ENCODE results near the gene METAP1. TPM values are rescaled to one million over a fixed set of nuclear protein-coding genes. Genes with fewer than 3 reads are reported as not detected.

METAP1 gene
- total RNA-seq, 1 experiment from 2014 or later = 112 TPM

DNA sequence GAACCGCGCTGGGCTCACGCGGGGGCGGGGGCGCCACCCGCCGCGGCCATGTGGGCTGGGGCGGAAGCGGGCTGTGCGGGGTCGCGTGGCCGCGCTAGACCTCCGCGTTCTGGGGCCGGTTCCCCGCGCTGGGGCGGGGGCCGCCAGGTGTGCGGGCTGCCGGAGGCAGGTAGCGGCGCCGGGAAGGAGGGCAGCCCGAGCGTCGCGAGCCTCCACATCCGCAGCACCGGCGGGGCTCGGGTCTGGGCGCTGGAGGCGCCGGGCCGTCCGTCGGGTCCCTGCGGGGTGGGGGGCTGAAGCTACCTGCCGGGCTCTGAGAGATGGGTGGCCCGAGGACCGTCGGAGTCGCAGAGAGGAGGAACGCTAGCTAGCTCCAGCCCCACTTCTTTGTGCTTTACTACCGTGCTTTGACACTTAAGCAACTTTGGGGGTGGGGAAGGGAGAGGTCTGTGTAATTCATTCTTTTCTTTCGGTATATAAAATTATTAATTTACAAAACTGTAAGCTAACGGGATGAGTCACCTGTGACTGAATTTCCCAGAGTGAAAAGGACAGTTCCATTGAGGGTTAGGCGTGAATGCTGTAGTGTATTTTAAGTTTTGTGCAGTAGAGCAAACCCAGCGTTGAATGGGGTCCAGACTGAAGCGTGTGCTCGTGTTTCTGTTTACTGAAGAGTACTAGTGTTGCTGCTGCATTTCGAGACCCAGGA, 689 bp downstream of the METAP1 start:
- no peaks in the 10 kb centered on the region for H3K9me2 ChIP-seq (ENCODE audit: insufficient read depth)
- ChIA-PET CTCF (interaction anchor here (1.2 to 2.4 kb wide), 3 partner anchors 9 to 68 kb away, joined by 3 to 25 read pairs (median 4); partner anchors contain the start of gene EIF4E), POLR2A (interaction anchor here (0.5 kb wide), 1 partner anchor 369 kb away, joined by 4 read pairs; no protein-coding TSS in a partner anchor), RAD21 (ENCODE audit: low non-redundant PET in 1 of 2, low total read pairs in 2 of 2, uncharacterized antibody in 2 of 2, unreplicated experiment in 2 of 2) (no interaction called here)
- no TSS peak for BruUV-seq (replicated peaks)
- TF ChIP-seq, protein P1, sequence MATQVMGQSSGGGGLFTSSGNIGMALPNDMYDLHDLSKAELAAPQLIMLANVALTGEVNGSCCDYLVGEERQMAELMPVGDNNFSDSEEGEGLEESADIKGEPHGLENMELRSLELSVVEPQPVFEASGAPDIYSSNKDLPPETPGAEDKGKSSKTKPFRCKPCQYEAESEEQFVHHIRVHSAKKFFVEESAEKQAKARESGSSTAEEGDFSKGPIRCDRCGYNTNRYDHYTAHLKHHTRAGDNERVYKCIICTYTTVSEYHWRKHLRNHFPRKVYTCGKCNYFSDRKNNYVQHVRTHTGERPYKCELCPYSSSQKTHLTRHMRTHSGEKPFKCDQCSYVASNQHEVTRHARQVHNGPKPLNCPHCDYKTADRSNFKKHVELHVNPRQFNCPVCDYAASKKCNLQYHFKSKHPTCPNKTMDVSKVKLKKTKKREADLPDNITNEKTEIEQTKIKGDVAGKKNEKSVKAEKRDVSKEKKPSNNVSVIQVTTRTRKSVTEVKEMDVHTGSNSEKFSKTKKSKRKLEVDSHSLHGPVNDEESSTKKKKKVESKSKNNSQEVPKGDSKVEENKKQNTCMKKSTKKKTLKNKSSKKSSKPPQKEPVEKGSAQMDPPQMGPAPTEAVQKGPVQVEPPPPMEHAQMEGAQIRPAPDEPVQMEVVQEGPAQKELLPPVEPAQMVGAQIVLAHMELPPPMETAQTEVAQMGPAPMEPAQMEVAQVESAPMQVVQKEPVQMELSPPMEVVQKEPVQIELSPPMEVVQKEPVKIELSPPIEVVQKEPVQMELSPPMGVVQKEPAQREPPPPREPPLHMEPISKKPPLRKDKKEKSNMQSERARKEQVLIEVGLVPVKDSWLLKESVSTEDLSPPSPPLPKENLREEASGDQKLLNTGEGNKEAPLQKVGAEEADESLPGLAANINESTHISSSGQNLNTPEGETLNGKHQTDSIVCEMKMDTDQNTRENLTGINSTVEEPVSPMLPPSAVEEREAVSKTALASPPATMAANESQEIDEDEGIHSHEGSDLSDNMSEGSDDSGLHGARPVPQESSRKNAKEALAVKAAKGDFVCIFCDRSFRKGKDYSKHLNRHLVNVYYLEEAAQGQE (IDR thresholded peaks at IDR 0.05; ENCODE audit: low read depth) = no peak
- TF ChIP-seq RAD21 (IDR thresholded peaks at IDR 0.05; ENCODE audit: low read depth) = no peak
- TF ChIP-seq, protein P2, sequence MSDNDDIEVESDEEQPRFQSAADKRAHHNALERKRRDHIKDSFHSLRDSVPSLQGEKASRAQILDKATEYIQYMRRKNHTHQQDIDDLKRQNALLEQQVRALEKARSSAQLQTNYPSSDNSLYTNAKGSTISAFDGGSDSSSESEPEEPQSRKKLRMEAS (IDR thresholded peaks at IDR 0.05) = 0 out of 2 replicates have a peak, but pooled peaks have one; percentile 57
- no peak for TF ChIP-seq ELF1 (IDR thresholded peaks at IDR 0.05; ENCODE audit: borderline replicate concordance, low read depth)
- TF ChIP-seq EZH2phosphoT487 (IDR thresholded peaks at IDR 0.05; ENCODE audit: borderline replicate concordance) = no peak
- TF ChIP-seq, protein P3, sequence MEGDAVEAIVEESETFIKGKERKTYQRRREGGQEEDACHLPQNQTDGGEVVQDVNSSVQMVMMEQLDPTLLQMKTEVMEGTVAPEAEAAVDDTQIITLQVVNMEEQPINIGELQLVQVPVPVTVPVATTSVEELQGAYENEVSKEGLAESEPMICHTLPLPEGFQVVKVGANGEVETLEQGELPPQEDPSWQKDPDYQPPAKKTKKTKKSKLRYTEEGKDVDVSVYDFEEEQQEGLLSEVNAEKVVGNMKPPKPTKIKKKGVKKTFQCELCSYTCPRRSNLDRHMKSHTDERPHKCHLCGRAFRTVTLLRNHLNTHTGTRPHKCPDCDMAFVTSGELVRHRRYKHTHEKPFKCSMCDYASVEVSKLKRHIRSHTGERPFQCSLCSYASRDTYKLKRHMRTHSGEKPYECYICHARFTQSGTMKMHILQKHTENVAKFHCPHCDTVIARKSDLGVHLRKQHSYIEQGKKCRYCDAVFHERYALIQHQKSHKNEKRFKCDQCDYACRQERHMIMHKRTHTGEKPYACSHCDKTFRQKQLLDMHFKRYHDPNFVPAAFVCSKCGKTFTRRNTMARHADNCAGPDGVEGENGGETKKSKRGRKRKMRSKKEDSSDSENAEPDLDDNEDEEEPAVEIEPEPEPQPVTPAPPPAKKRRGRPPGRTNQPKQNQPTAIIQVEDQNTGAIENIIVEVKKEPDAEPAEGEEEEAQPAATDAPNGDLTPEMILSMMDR (IDR thresholded peaks at IDR 0.05 in 2 of 3, conservative IDR thresholded peaks at IDR 0.05 in 1 of 3; ENCODE audit: borderline replicate concordance in 1 of 3, insufficient read depth in 1 of 3, low read depth in 2 of 3, low read length in 2 of 3) = no peak
- no peaks in the 10 kb centered on the region for H3K27me3 ChIP-seq (ENCODE audit: insufficient read depth, low read length)
- H4K20me1 ChIP-seq (ENCODE audit: insufficient read depth) = peaks cover 18% of the 10 kb centered on the region; the same call in 1 of the 2 replicates
- H3K9ac ChIP-seq (ENCODE audit: low read length) = peak overlapping the region; percentile 91
- peak overlapping the region; percentile 72 to 73 for H3K4me3 ChIP-seq (replicated peaks in 1 of 2; ENCODE audit: low read depth in 1 of 2, low read length in 2 of 2)
- peak overlapping the region; percentile 87 for H3K27ac ChIP-seq (ENCODE audit: low read depth, low read length)
- peaks cover 54% of the 10 kb centered on the region for H3K79me2 ChIP-seq (ENCODE audit: insufficient read depth, low read length)
- H3K36me3 ChIP-seq (ENCODE audit: control insufficient read depth in 1 of 2, insufficient read depth in 2 of 2, low read length in 2 of 2) = no peaks in the 10 kb centered on the region
- ATAC-seq = peak; percentile 4; the same call in 1 of the 2 replicates
- no peak for DNase-seq (ENCODE audit: low read depth, low spot score)
- peak overlapping the region; percentile 88 for H3K4me2 ChIP-seq (ENCODE audit: low read length)
- H2AFZ ChIP-seq (ENCODE audit: low read depth, low read length, poor library complexity, severe bottlenecking) = no peak overlapping the region
- no peaks in the 10 kb centered on the region for H3K9me3 ChIP-seq (ENCODE audit: control insufficient read depth in 1 of 2, insufficient read depth in 1 of 2, low read depth in 1 of 2, low read length in 2 of 2)
- H3K4me1 ChIP-seq (ENCODE audit: control insufficient read depth in 1 of 2, insufficient read depth in 2 of 2, low read length in 2 of 2) = peaks cover 12 to 26% of the 10 kb centered on the region in 2 experiments
- intact Hi-C loops (cut with micrococcal nuclease) = loop anchor here (5.0 kb wide), 1 partner anchor 61 kb away; no protein-coding TSS in a partner anchor
